ENCODE data around the gene PGM2L1. TPM values are rescaled to one million over a fixed set of nuclear protein-coding genes. Genes with fewer than 3 reads are reported as not detected.
"Not testable (repeated sequence)": the region's sequence is repeated elsewhere in the genome, so short reads cannot be mapped to it uniquely, and the experiment has no call there.

Gene PGM2L1
- total RNA-seq, 1 donor = 4.3 TPM

- no peak overlapping the region for H3K4me3 ChIP-seq (ENCODE audit: low read depth, low read length)
- no peak for DNase-seq (ENCODE audit: low read depth)
- TF ChIP-seq CTCF (IDR thresholded peaks at IDR 0.05; ENCODE audit: insufficient read depth, low read length) = no peak
These were observed 30.4 kb downstream of the PGM2L1 start for GRCh38 chr11:74367881-74368280.

- peak; percentile 83 for DNase-seq (ENCODE audit: low read depth)
- no peak for TF ChIP-seq CTCF (IDR thresholded peaks at IDR 0.05; ENCODE audit: insufficient read depth, low read length)
- no peak overlapping the region for H3K4me3 ChIP-seq (ENCODE audit: low read depth, low read length)
These were observed 31.7 kb downstream of the PGM2L1 start for GRCh38 chr11:74366576-74366975.

GRCh38 chr11:74365805-74366204, 32.4 kb downstream of the PGM2L1 start:
- not testable (repeated sequence) for DNase-seq (ENCODE audit: low read depth); H3K4me3 ChIP-seq (ENCODE audit: low read depth, low read length)

- DNase-seq (ENCODE audit: low read depth) = no peak
- TF ChIP-seq CTCF (IDR thresholded peaks at IDR 0.05; ENCODE audit: insufficient read depth, low read length) = no peak
- H3K4me3 ChIP-seq (ENCODE audit: low read depth, low read length) = no peak overlapping the region
These were observed 40.8 kb downstream of the PGM2L1 start for GRCh38 chr11:74357449-74357848.

GRCh38 chr11:74355626-74356025, 42.6 kb downstream of the PGM2L1 start:
- DNase-seq (ENCODE audit: low read depth) = no peak
- TF ChIP-seq CTCF (IDR thresholded peaks at IDR 0.05; ENCODE audit: insufficient read depth, low read length) = no peak
- no peak overlapping the region for H3K4me3 ChIP-seq (ENCODE audit: low read depth, low read length)

GRCh38 chr11:74354036-74354435, 44.2 kb downstream of the PGM2L1 start:
- no peak for TF ChIP-seq CTCF (IDR thresholded peaks at IDR 0.05; ENCODE audit: insufficient read depth, low read length)
- DNase-seq (ENCODE audit: low read depth) = peak; percentile 2
- H3K4me3 ChIP-seq (ENCODE audit: low read depth, low read length) = no peak overlapping the region

- H3K4me3 ChIP-seq (ENCODE audit: low read depth, low read length) = no peak overlapping the region
- no peak for DNase-seq (ENCODE audit: low read depth)
- no peak for TF ChIP-seq CTCF (IDR thresholded peaks at IDR 0.05; ENCODE audit: insufficient read depth, low read length)
These were observed 50.9 kb downstream of the PGM2L1 start for GRCh38 chr11:74347381-74347780.
